Mesothelial cell of epicardium (in vitro differentiated cells): ENCODE data around the gene FIGN. TPM values are rescaled to one million over a fixed set of nuclear protein-coding genes. Genes with fewer than 3 reads are reported as not detected.

ENCODE experiments used
- DNase-seq, 2 experiments: peaks; one replicate each; pipeline ENCODE4 v3.0.0; 2021; ENCODE audit warnings: low spot score in 2 of 2; ENCODE audit not compliant: unreplicated experiment in 2 of 2
- H3K27ac Mint-ChIP-seq: 2 replicates; pipeline ENCODE4 v1.8.0; 2021; ENCODE audit warnings: mixed read lengths
- H3K27me3 Mint-ChIP-seq: 2 replicates; pipeline ENCODE4 v1.8.0; 2021; ENCODE audit warnings: low read depth, mixed read lengths
- H3K36me3 Mint-ChIP-seq: 2 replicates; pipeline ENCODE4 v1.8.0; 2021; ENCODE audit warnings: mixed read lengths
- H3K4me1 Mint-ChIP-seq: 2 replicates; pipeline ENCODE4 v1.8.0; 2021; ENCODE audit warnings: mixed read lengths
- H3K4me3 Mint-ChIP-seq: 2 replicates; pipeline ENCODE4 v1.8.0; 2021; ENCODE audit warnings: mild to moderate bottlenecking, moderate library complexity, mixed read lengths
- H3K9me3 Mint-ChIP-seq: 2 replicates; pipeline ENCODE4 v1.8.0; 2021; ENCODE audit warnings: mixed read lengths
- total RNA-seq: library from RNA; stranded (reverse); gene quantifications from 3 replicates; pipeline ENCODE4 v1.2.1, GENCODE V29; 2021
- TF ChIP-seq, protein P1 (sequence below): fragments of 200-600 bp; sonication (generic); IDR thresholded peaks from one replicate; pipeline ENCODE4 v1.5.0; 2021; ENCODE audit warnings: antibody characterized with exemption; ENCODE audit not compliant: unreplicated experiment

FIGN gene
- total RNA-seq, 1 donor from 2014 or later = 11.5 TPM

DNA sequence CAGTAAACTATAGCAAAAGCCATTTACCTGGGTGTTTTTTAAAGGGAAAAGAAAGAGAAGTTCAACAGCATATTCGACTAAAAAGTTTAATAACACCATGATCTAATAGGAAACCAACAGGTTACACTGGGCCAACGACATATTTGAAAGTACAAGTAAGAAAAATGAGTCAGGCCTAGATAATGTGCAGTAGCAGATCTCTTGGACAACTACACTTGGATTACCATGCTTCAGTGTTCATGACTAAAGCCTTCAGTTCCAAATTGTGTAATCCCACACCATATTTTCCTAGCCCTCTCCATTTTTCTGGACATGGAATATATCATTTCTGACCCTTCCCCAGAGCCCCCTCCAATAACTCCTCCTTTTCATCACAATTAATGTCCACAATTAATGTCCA is 39.1 kb upstream of the FIGN start:
- H3K4me3 Mint-ChIP-seq = no peak overlapping the region
- no peak overlapping the region for H3K27ac Mint-ChIP-seq
- H3K27me3 Mint-ChIP-seq = no peaks in the 10 kb centered on the region
- no peak for DNase-seq
- no peaks in the 10 kb centered on the region for H3K36me3 Mint-ChIP-seq
- peaks cover 22% of the 10 kb centered on the region for H3K4me1 Mint-ChIP-seq
- TF ChIP-seq, protein P1, sequence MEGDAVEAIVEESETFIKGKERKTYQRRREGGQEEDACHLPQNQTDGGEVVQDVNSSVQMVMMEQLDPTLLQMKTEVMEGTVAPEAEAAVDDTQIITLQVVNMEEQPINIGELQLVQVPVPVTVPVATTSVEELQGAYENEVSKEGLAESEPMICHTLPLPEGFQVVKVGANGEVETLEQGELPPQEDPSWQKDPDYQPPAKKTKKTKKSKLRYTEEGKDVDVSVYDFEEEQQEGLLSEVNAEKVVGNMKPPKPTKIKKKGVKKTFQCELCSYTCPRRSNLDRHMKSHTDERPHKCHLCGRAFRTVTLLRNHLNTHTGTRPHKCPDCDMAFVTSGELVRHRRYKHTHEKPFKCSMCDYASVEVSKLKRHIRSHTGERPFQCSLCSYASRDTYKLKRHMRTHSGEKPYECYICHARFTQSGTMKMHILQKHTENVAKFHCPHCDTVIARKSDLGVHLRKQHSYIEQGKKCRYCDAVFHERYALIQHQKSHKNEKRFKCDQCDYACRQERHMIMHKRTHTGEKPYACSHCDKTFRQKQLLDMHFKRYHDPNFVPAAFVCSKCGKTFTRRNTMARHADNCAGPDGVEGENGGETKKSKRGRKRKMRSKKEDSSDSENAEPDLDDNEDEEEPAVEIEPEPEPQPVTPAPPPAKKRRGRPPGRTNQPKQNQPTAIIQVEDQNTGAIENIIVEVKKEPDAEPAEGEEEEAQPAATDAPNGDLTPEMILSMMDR = no peak
- H3K9me3 Mint-ChIP-seq = peaks cover 20% of the 10 kb centered on the region

DNA sequence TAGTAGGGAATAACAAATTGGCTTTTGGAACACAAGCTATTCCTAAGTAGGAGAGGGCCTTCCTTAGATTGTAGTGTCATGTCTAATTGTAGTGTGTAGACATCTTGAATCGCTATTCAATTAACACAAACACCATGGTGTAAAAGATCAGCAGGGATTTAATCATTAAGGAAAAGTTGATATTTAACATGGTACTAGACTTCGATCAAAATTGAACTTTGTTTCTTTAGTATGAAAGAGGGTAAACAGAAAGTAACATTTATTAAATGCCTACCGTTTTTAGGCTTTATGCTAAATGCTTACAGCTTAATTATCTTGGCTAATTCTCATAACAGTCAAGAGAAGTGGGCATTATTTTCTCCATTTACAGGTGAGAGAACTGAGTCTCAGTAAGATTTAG is 37.5 kb upstream of the FIGN start:
- no peak for DNase-seq
- Mint-ChIP-seq H3K27me3 (no peaks in the 10 kb centered on the region), H3K9me3 (peaks cover 19% of the 10 kb centered on the region)

DNA sequence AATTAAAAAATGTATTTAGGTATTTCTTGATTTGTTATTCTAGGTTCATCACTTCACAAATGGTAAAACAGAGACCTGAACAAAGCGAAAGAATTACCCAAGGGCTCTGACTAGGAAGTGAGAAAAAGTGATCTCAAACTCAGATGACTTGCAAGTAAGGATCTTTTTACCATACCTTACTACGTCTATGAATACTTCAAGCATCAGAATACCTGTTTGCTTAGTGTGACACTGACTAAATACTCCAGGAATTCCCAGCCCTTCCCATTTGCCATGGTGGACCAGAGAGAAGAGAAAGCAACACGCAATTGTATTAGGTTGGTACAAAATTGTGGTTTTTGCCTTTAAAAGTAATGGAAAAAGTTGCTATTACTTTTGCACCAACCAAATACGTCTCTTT is 35.8 kb upstream of the FIGN start:
- Mint-ChIP-seq H3K4me1 (peaks cover 11% of the 10 kb centered on the region), H3K36me3 (no peaks in the 10 kb centered on the region), H3K9me3 (peaks cover 8% of the 10 kb centered on the region), H3K27ac (no peak overlapping the region), H3K27me3 (no peaks in the 10 kb centered on the region), H3K4me3 (no peak overlapping the region)
- DNase-seq = no peak
- TF ChIP-seq, protein P1 = no peak

More for the DNA sequence above, 37.5 kb upstream of the FIGN start:
- Mint-ChIP-seq H3K4me1 (peaks cover 16% of the 10 kb centered on the region), H3K4me3 (no peak overlapping the region), H3K27ac (no peak overlapping the region), H3K36me3 (no peaks in the 10 kb centered on the region)
- TF ChIP-seq, protein P1 = no peak

DNA sequence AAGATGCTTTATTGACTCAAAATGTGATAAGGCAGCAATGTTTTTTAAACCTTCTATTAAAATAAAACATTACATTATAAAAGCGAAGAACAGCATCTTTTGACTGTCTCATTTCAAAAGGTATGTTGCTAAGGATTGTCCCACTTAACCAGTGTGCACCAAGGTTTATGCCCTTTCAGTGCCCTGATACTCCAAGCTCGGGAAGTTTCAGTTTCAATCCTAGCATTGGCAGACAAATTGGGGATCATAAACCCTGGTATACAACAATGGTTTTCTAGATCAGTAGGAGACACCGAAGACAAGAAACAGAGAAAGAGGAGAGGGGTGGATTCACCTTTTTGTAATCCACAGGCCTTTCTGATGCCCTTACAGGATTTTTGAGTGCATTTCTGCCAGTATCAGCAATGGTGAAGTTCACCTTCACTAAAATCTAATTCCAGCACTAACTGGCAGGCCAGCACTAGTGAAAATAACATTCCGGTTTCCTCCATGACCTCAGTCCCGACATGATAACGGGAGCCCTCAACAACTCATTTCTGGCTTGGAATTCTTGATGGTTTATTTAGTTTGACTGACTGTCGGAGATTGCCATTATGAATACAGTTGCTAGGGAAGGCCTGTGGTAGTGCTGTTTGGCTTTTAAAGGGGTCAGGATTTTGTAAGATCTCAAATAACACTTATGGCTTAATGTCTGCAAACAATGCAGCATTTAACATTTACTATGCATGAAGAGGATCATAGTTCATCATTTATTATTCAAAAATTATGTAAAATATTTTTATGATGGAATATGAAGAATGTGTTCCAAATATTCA is 33.3 kb upstream of the FIGN start:
- Mint-ChIP-seq H3K27me3 (no peaks in the 10 kb centered on the region), H3K4me1 (peaks cover 6% of the 10 kb centered on the region), H3K27ac (no peak overlapping the region), H3K4me3 (no peak overlapping the region), H3K9me3 (peaks cover 8% of the 10 kb centered on the region), H3K36me3 (no peaks in the 10 kb centered on the region)
- TF ChIP-seq, protein P1 = no peak
- no peak for DNase-seq

DNA sequence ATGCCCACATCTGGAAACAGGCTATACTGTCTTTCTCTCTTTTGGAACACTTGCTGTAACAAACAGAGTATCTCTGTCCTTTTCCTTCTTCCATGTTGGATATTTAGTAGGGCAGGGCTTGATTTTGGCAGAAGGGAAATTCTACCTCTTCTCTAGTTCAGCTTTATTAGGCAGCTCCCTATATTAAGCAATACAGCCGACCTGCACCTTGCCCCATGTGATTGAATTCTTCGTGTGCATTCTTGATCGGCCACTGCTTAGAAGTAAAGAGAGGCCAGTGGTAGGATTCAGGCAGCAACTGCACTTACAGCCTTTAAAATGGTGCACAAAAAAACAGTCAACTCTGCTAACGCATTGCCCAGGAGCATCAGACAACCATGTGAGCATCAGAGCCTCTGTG is 31.3 kb upstream of the FIGN start:
- no peak for DNase-seq
- no peaks in the 10 kb centered on the region for H3K27me3 Mint-ChIP-seq
- peaks cover 5% of the 10 kb centered on the region for H3K9me3 Mint-ChIP-seq
- H3K36me3 Mint-ChIP-seq = no peaks in the 10 kb centered on the region
- H3K27ac Mint-ChIP-seq = no peak overlapping the region
- H3K4me3 Mint-ChIP-seq = no peak overlapping the region
- TF ChIP-seq, protein P1 = no peak
- peaks cover 4% of the 10 kb centered on the region for H3K4me1 Mint-ChIP-seq

DNA sequence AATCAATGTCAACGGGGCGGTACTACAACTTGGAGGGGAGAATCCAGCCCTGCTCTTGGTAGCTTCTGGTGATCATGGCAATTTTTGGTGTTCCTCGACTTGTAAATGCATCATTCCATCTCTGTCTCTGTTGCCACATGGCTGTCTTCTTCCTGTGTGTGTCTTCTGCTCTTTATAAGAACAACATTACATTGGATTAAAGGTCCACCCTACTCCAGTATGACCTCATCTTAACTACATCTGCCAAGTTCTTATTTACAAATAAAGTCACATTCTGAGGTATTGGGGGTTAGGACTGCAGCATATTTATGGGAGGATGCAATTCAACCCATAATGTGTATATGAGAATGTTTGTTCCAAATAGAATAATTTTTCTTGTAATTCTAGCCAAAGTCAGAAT is 28.8 kb upstream of the FIGN start:
- DNase-seq = no peak
- H3K27ac Mint-ChIP-seq = no peak overlapping the region

More for the DNA sequence above, 28.8 kb upstream of the FIGN start:
- no peaks in the 10 kb centered on the region for H3K9me3 Mint-ChIP-seq
- no peak overlapping the region for H3K4me3 Mint-ChIP-seq
- H3K27me3 Mint-ChIP-seq = no peaks in the 10 kb centered on the region
- no peaks in the 10 kb centered on the region for H3K36me3 Mint-ChIP-seq
- H3K4me1 Mint-ChIP-seq = no peaks in the 10 kb centered on the region
- TF ChIP-seq, protein P1 = no peak
